ENCODE data around the gene ELAVL4.

GRCh38 chr1:50175719-50176639 is 67.3 kb downstream of the ELAVL4 start:
- TF ChIP-seq EP300 (IDR thresholded peaks at IDR 0.05; ENCODE audit: borderline replicate concordance in 1 of 2, low read depth in 2 of 2, low read length in 2 of 2), result no peak
- no peak for TF ChIP-seq GABPA (IDR thresholded peaks at IDR 0.05; ENCODE audit: borderline replicate concordance, insufficient read depth, low read length)
- TF ChIP-seq, protein P1, sequence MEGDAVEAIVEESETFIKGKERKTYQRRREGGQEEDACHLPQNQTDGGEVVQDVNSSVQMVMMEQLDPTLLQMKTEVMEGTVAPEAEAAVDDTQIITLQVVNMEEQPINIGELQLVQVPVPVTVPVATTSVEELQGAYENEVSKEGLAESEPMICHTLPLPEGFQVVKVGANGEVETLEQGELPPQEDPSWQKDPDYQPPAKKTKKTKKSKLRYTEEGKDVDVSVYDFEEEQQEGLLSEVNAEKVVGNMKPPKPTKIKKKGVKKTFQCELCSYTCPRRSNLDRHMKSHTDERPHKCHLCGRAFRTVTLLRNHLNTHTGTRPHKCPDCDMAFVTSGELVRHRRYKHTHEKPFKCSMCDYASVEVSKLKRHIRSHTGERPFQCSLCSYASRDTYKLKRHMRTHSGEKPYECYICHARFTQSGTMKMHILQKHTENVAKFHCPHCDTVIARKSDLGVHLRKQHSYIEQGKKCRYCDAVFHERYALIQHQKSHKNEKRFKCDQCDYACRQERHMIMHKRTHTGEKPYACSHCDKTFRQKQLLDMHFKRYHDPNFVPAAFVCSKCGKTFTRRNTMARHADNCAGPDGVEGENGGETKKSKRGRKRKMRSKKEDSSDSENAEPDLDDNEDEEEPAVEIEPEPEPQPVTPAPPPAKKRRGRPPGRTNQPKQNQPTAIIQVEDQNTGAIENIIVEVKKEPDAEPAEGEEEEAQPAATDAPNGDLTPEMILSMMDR (IDR thresholded peaks at IDR 0.05; ENCODE audit: control extremely low read depth in 1 of 3, insufficient read depth in 1 of 3, low read depth in 1 of 3, low read length in 3 of 3), result no peak
- no peak for TF ChIP-seq MAX (IDR thresholded peaks at IDR 0.05)
- no peak for TF ChIP-seq NANOG (IDR thresholded peaks at IDR 0.05; ENCODE audit: insufficient read depth, low read depth, low read length, poor library complexity, severe bottlenecking)
- TF ChIP-seq ZNF274 (IDR thresholded peaks at IDR 0.05; ENCODE audit: borderline replicate concordance, extremely low read depth, low read length), result no peak
- no peak for TF ChIP-seq CREB1 (IDR thresholded peaks at IDR 0.05)
- TF ChIP-seq POLR2A (IDR thresholded peaks at IDR 0.05; ENCODE audit: control extremely low read depth in 1 of 2, low read depth in 2 of 2, low read length in 2 of 2), result no peak
- TF ChIP-seq POLR2AphosphoS5 (IDR thresholded peaks at IDR 0.05; ENCODE audit: low read depth, low read length), result no peak
- TF ChIP-seq NRF1 (IDR thresholded peaks at IDR 0.05; ENCODE audit: low read depth, low read length), result no peak
- no peak for TF ChIP-seq GTF2F1 (IDR thresholded peaks at IDR 0.05; ENCODE audit: borderline replicate concordance, low read depth, low read length)
